Left lung (tissue), 10 donors: ENCODE results near the gene C9orf43. TPM values are rescaled to one million over a fixed set of nuclear protein-coding genes. Genes with fewer than 3 reads are reported as not detected.

Experiments
- ATAC-seq: fragments of 200-7000 bp; cut with Tn5 transposase; one replicate; pipeline ENCODE4 v1.9.1; 2020; ENCODE audit warnings: moderate library complexity
- DNase-seq, 4 donors: peaks; one replicate each; pipeline ENCODE4 v3.0.0-alpha.2; 2013 to 2020
- H3K27ac ChIP-seq, 2 donors: fragments of 200-600 bp; sonication (generic) in 1 of 2; one replicate each; pipeline versions ENCODE4 v1.5.0 to v1.8.0; 2020 to 2021
- H3K27me3 ChIP-seq, 2 donors: fragments of 200-600 bp; sonication (generic) in 1 of 2; one replicate each; pipeline versions ENCODE4 v1.5.0 to v1.8.0; 2020 to 2021
- H3K36me3 ChIP-seq, 2 donors: fragments of 200-600 bp; sonication (generic) in 1 of 2; one replicate each; pipeline versions ENCODE4 v1.5.0 to v1.8.0; 2020 to 2021
- H3K4me1 ChIP-seq, 2 donors: fragments of 200-600 bp; one replicate each; pipeline ENCODE4 v1.8.0; 2021
- H3K4me3 ChIP-seq, 2 donors: fragments of 200-600 bp; sonication (generic) in 1 of 2; one replicate each; pipeline versions ENCODE4 v1.5.0 to v1.8.0; 2020 to 2021; ENCODE audit warnings: mild to moderate bottlenecking in 1 of 2
- H3K9me3 ChIP-seq, 2 donors: fragments of 200-600 bp; sonication (generic) in 1 of 2; one replicate each; pipeline versions ENCODE4 v1.5.0 to v1.8.0; 2020 to 2021
- intact Hi-C, 2 donors: fragments of 100-400 bp; cut with DNase I; formaldehyde crosslinking; loops; one replicate each; pipeline versions ENCODE4 v1.11.2 to v1.14.2; 2022
- polyA plus RNA-seq, 6 donors: library from polyadenylated mRNA; unstranded; fragments of 120-200 nt; gene quantifications; one replicate each; pipeline ENCODE4 v1.2.1, GENCODE V29; 2013; ENCODE audit not compliant: insufficient read length in 6 of 6
- total RNA-seq, 2 donors: library from RNA; stranded (reverse); fragmentation: NEBNext Ultra II Directional; extraction: Animal tissue kit (Norgen Biotek cat#: 25700); gene quantifications; one replicate each; pipeline ENCODE4 v1.2.1, GENCODE V29; 2021
- TF ChIP-seq, protein P1 (sequence below), 2 donors: fragments of 200-600 bp; sonication (generic) in 1 of 2; IDR thresholded peaks; one replicate each; pipeline versions ENCODE4 v1.5.0 to v1.8.0; 2021; ENCODE audit warnings: antibody characterized with exemption in 2 of 2
- donor health status: DM: no; HTN: yes; CAD: no.
- donor health status: DM: no; HTN: no; CAD: no.

Gene C9orf43
- total and polyA plus RNA-seq, 8 donors = 0.47 to 1.2 (median 0.74) TPM

DNA sequence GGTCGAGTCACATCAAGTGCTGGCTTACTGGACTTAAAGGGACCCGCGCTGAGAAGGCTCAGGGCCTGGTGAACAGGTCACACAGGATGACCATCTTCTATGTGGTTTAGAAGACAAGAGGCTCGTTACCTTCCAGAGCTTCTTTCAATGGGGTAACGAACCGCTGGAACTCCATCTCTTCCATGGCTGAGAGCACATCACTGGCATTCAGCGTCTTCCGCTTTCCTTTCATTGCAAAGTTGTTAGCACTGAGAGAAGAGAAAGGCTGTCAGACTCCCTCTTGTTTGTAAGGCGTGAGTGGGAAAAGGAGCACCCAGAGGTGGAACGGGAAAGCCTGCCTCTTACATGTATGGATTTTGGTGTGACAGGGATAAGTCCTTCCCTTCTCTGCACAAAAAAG, 1.1 kb upstream of the C9orf43 start:
- TF ChIP-seq, protein P1, sequence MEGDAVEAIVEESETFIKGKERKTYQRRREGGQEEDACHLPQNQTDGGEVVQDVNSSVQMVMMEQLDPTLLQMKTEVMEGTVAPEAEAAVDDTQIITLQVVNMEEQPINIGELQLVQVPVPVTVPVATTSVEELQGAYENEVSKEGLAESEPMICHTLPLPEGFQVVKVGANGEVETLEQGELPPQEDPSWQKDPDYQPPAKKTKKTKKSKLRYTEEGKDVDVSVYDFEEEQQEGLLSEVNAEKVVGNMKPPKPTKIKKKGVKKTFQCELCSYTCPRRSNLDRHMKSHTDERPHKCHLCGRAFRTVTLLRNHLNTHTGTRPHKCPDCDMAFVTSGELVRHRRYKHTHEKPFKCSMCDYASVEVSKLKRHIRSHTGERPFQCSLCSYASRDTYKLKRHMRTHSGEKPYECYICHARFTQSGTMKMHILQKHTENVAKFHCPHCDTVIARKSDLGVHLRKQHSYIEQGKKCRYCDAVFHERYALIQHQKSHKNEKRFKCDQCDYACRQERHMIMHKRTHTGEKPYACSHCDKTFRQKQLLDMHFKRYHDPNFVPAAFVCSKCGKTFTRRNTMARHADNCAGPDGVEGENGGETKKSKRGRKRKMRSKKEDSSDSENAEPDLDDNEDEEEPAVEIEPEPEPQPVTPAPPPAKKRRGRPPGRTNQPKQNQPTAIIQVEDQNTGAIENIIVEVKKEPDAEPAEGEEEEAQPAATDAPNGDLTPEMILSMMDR (IDR thresholded peaks at IDR 0.05) = no peak
- H3K36me3 ChIP-seq = peaks cover 0 to 21% of the 10 kb centered on the region in 2 donors
- no peak for ATAC-seq
- intact Hi-C loops = no loop called here
- no peaks in the 10 kb centered on the region for H3K27me3 ChIP-seq
- DNase-seq = no peak
- peaks cover 10 to 39% of the 10 kb centered on the region in 2 donors for H3K4me1 ChIP-seq
- H3K4me3 ChIP-seq = peak overlapping the region; percentile 84 to 92
- peak overlapping the region; percentile 90 to 92 for H3K27ac ChIP-seq
- no peaks in the 10 kb centered on the region for H3K9me3 ChIP-seq

- DNase-seq (peak in 1 of 4 donors; percentile 11), ATAC-seq (no peak)
- Histone ChIP-seq H3K9me3 (no peaks in the 10 kb centered on the region), H3K36me3 (peaks cover 0 to 21% of the 10 kb centered on the region in 2 donors), H3K4me3 (peak overlapping the region; percentile 84 to 92), H3K27ac (peak overlapping the region; percentile 90 to 92), H3K4me1 (peaks cover 10 to 37% of the 10 kb centered on the region in 2 donors), H3K27me3 (no peaks in the 10 kb centered on the region)
- TF ChIP-seq, protein P1 (IDR thresholded peaks at IDR 0.05) = no peak
- intact Hi-C loops = no loop called here
These were observed 702 bp upstream of the C9orf43 start for GRCh38 chr9:113409883-113410206.

DNA sequence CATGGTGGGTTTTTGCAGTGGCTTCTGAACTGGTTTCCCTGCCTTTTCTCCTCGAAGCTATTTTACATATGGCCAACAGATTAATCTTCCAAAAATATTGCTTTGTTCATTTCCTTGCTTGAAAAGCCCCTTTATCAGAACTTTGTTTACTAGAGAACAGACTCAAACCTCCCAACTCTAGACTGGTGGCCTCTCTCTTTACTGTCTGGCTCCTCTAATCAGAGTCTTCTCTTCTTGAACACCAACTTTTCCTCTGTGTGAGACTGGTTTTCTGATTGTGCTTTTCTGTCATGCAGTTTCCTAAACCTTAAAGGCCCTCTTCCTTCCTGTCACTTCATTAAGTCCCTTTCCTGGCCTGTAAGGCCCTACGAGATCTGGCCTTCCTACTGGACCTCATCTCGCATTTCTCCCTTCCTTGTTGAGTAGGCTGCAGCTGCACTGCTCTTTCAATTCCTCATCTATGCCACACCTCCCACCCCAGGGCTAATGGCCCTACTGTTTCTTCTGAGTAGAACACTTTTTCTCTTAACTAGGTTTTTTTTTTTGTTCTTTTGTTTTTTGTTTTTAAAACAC, 5.7 kb downstream of the C9orf43 start:
- ATAC-seq (peak; percentile 57), DNase-seq (peak in 1 of 4 donors; percentile 13)
- intact Hi-C loops = no loop called here
- peak overlapping the region; percentile 28 to 54 for H3K27ac ChIP-seq
- peaks cover 4 to 5% of the 10 kb centered on the region in 2 donors for H3K4me1 ChIP-seq
- TF ChIP-seq, protein P1 (IDR thresholded peaks at IDR 0.05) = no peak
- no peaks in the 10 kb centered on the region for H3K36me3 ChIP-seq
- H3K4me3 ChIP-seq = no peak overlapping the region
- no peaks in the 10 kb centered on the region for H3K9me3 ChIP-seq
- H3K27me3 ChIP-seq = no peaks in the 10 kb centered on the region

GRCh38 chr9:113417370-113417769, 6.8 kb downstream of the C9orf43 start:
- intact Hi-C loops = no loop called here
- no peaks in the 10 kb centered on the region for H3K4me1 ChIP-seq
- ATAC-seq (no peak), DNase-seq (no peak)
- no peaks in the 10 kb centered on the region for H3K36me3 ChIP-seq
- TF ChIP-seq, protein P1 (IDR thresholded peaks at IDR 0.05) = no peak
- H3K4me3 ChIP-seq = no peak overlapping the region
- no peak overlapping the region for H3K27ac ChIP-seq
- no peaks in the 10 kb centered on the region for H3K9me3 ChIP-seq
- H3K27me3 ChIP-seq = no peaks in the 10 kb centered on the region

DNA sequence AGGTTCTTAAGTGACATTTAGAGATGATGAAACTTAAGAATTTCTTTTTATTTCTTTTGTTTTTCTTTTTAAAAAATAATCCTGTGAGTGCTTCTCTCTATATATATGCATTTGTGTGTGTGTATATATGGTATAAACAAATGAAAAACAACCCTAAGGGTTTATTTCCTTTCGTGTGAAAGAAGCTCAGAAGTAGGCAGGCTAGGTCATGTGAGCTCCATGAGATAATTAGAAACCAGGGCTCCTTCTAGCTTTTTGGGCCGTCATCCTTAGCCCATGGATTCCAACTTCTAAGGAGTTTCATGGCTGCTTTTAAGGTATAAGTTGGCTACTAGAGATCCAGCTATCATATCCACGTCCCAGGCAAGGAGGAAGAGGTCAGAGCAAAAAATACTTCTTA, 11.2 kb downstream of the C9orf43 start:
- no peak overlapping the region for H3K27ac ChIP-seq
- no peak for ATAC-seq
- no peak for DNase-seq
- no peaks in the 10 kb centered on the region for H3K27me3 ChIP-seq
- no peak overlapping the region for H3K4me3 ChIP-seq
- TF ChIP-seq, protein P1 (IDR thresholded peaks at IDR 0.05) = no peak
- no peaks in the 10 kb centered on the region for H3K9me3 ChIP-seq
- no peaks in the 10 kb centered on the region for H3K36me3 ChIP-seq
- intact Hi-C loops = loop anchor here in 1 of 2 donors (10.0 kb wide), 1 partner anchor 243 kb away; no protein-coding TSS in a partner anchor
- no peaks in the 10 kb centered on the region for H3K4me1 ChIP-seq
